Gastroesophageal sphincter (tissue), 4 donors: ENCODE data around the gene TRIM37. TPM values are rescaled to one million over a fixed set of nuclear protein-coding genes. Genes with fewer than 3 reads are reported as not detected.
"Not testable (repeated sequence)": the region's sequence is repeated elsewhere in the genome, so short reads cannot be mapped to it uniquely, and the experiment has no call there.

ENCODE experiments used
- ATAC-seq: fragments of 150-250 bp; one replicate; pipeline ENCODE4 v1.9.1; 2016; ENCODE audit warnings: mild to moderate bottlenecking, moderate library complexity
- H3K27ac ChIP-seq, 4 donors: fragments of 200-600 bp; sonication (generic) in 3 of 4; 1 replicate in 3 of 4; 2 replicates in 1 of 4; pipeline ENCODE4 v1.5.1; 2016 to 2019
- H3K27me3 ChIP-seq: fragments of 200-600 bp; sonication (generic); one replicate; pipeline ENCODE4 v1.5.1; 2019
- H3K36me3 ChIP-seq, 2 donors: fragments of 200-600 bp; sonication (generic); one replicate each; pipeline ENCODE4 v1.5.1; 2019; ENCODE audit warnings: control low read depth in 1 of 2
- H3K4me1 ChIP-seq, 3 donors: fragments of 200-600 bp; sonication (generic); 1 replicate in 2 of 3; 2 replicates in 1 of 3; pipeline ENCODE4 v1.5.1; 2016 to 2019; ENCODE audit warnings: control low read depth in 2 of 3
- H3K4me3 ChIP-seq, 2 donors: fragments of 200-600 bp; sonication (generic); one replicate each; pipeline ENCODE4 v1.5.1; 2019; ENCODE audit warnings: mild to moderate bottlenecking in 1 of 2, moderate library complexity in 1 of 2
- H3K9me3 ChIP-seq, 3 donors: fragments of 200-600 bp; sonication (generic); one replicate each; pipeline ENCODE4 v1.5.1; 2017 to 2019; ENCODE audit warnings: control low read depth in 2 of 3
- EP300 ChIP-seq: sonication (generic); formaldehyde crosslinking; IDR thresholded peaks from one replicate; pipeline ENCODE4 v1.6.1; 2017; ENCODE audit warnings: antibody characterized with exemption, mild to moderate bottlenecking
- POLR2A ChIP-seq, 2 donors: fragments of 450-650 bp; IDR thresholded peaks; one replicate each; pipeline ENCODE4 v1.6.1; 2017; ENCODE audit warnings: antibody characterized with exemption in 2 of 2, mild to moderate bottlenecking in 2 of 2, moderate library complexity in 1 of 2
- POLR2AphosphoS5 ChIP-seq: sonication (generic); formaldehyde crosslinking; IDR thresholded peaks from one replicate; pipeline ENCODE4 v1.6.1; 2017; ENCODE audit warnings: antibody characterized with exemption
- WGBS, 2 donors: methylation state at CpG; one replicate each; pipeline ENCODE4 v1.1.5; 2018; ENCODE audit warnings: low coverage in 1 of 2; 5-methylcytosine and 5-hydroxymethylcytosine counted together
- total RNA-seq, 4 donors: library from RNA; depleted of rRNA; stranded (reverse); fragments of >200 nt; gene quantifications; one replicate each; pipeline ENCODE4 v1.1.0, GENCODE V29; 2016
- TF ChIP-seq, protein P1 (sequence below), 4 experiments: fragments of 200-600 bp in 2 of 4; fragments of 450-650 bp in 2 of 4; sonication (generic) in 1 of 4; IDR thresholded peaks; one replicate each; pipeline ENCODE4 v1.5.1; 2017 to 2019; ENCODE audit warnings: antibody characterized with exemption in 4 of 4, mild to moderate bottlenecking in 2 of 4, moderate library complexity in 2 of 4

Gene TRIM37
- total RNA-seq, 4 donors from 2014 or later, result 27.6 to 30.7 (median 28.6) TPM

DNA sequence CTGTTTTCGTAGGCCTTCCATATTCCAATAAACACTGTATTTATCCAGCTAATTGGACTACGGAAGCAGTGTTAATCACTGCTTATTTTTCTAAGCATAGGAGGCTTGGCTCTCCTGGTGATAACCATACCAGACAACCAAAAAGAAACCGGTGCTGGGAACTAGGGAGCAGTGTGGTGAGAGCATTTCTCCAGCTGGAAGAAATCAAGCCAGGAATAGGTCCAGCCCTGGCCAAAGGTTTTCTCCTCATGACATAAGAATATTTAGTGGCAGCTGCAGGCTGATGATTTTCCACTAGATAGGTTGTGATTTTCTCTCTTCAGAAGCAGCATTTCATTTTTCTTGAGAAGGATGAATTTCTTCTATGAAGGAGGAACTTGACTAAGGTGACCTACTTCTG, 141.5 kb downstream of the TRIM37 start:
- Histone ChIP-seq H3K36me3 (no peaks in the 10 kb centered on the region), H3K4me3 (no peak overlapping the region), H3K9me3 (no peaks in the 10 kb centered on the region), H3K4me1 (no peaks in the 10 kb centered on the region), H3K27me3 (no peaks in the 10 kb centered on the region), H3K27ac (no peak overlapping the region)
- ATAC-seq, result no peak
- TF ChIP-seq POLR2AphosphoS5, result no peak
- TF ChIP-seq, protein P1, sequence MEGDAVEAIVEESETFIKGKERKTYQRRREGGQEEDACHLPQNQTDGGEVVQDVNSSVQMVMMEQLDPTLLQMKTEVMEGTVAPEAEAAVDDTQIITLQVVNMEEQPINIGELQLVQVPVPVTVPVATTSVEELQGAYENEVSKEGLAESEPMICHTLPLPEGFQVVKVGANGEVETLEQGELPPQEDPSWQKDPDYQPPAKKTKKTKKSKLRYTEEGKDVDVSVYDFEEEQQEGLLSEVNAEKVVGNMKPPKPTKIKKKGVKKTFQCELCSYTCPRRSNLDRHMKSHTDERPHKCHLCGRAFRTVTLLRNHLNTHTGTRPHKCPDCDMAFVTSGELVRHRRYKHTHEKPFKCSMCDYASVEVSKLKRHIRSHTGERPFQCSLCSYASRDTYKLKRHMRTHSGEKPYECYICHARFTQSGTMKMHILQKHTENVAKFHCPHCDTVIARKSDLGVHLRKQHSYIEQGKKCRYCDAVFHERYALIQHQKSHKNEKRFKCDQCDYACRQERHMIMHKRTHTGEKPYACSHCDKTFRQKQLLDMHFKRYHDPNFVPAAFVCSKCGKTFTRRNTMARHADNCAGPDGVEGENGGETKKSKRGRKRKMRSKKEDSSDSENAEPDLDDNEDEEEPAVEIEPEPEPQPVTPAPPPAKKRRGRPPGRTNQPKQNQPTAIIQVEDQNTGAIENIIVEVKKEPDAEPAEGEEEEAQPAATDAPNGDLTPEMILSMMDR (IDR thresholded peaks at IDR 0.05), result no peak
- TF ChIP-seq EP300, result no peak
- TF ChIP-seq POLR2A (IDR thresholded peaks at IDR 0.05), result no peak
- 53 to 65% methylated on average over 3 of the region's 3 CpGs for WGBS, 2 donors

- Histone ChIP-seq H3K36me3 (no peaks in the 10 kb centered on the region), H3K27ac (no peak overlapping the region), H3K27me3 (no peaks in the 10 kb centered on the region), H3K4me1 (no peaks in the 10 kb centered on the region), H3K9me3 (no peaks in the 10 kb centered on the region), H3K4me3 (no peak overlapping the region)
- no peak for ATAC-seq
- TF ChIP-seq POLR2AphosphoS5 (no peak), EP300 (no peak), POLR2A (IDR thresholded peaks at IDR 0.05) (no peak)
- TF ChIP-seq, protein P1 (IDR thresholded peaks at IDR 0.05), result no peak
These were observed 146.6 kb downstream of the TRIM37 start for GRCh38 chr17:58960068-58960467.

- H3K9me3 ChIP-seq, H3K4me1 ChIP-seq, H3K27ac ChIP-seq, H3K27me3 ChIP-seq, H3K4me3 ChIP-seq, H3K36me3 ChIP-seq, ATAC-seq: not testable (repeated sequence)
- WGBS, 2 donors, result 100% methylated on average over 1 of the region's 1 CpG
These were observed 149.0 kb downstream of the TRIM37 start for GRCh38 chr17:58957725-58958073.

DNA sequence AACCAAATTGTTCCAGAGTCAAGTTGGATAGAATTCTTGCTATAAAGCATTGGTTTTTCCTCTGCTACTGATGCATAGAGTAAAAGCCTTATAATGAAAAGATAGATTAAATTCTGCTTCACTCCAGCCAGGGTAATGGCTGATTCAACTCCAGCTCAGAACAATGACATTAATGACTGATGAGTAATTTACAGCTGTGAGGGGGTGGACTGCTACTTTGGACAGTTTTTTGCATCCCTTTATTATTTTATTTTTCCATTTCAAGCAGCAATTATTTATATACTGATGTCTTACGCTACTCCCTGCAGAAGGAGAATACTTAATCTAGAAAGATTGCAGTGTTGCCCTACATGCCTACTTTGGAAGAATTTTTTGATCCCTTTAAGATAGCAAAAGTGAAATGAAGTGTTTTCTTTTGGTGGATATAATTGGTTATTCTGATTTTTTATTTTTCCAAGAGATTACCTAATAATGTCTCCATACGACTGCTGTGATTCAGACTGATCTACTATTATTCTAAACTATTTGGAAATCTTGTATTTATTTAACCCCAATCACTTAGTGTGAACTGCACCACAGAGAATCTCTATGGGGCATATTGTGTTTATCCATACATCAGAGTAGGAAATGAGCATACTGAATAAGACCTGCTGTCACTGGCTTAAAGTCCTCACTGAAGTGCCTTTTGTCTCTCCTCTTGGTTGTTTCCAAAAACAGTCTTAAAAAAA, 149.5 kb downstream of the TRIM37 start:
- TF ChIP-seq EP300 (no peak), POLR2A (IDR thresholded peaks at IDR 0.05) (no peak), POLR2AphosphoS5 (no peak)
- TF ChIP-seq, protein P1 (IDR thresholded peaks at IDR 0.05), result no peak
- WGBS, 2 donors, result 57 to 58% methylated on average over 2 of the region's 2 CpGs
- no peak for ATAC-seq
- no peaks in the 10 kb centered on the region for H3K27me3 ChIP-seq
- H3K4me1 ChIP-seq, result no peaks in the 10 kb centered on the region
- no peak overlapping the region for H3K4me3 ChIP-seq
- H3K36me3 ChIP-seq, result no peaks in the 10 kb centered on the region
- H3K9me3 ChIP-seq, result peaks cover 0 to 2% (median 0%) of the 10 kb centered on the region in 3 donors
- H3K27ac ChIP-seq, result no peak overlapping the region

DNA sequence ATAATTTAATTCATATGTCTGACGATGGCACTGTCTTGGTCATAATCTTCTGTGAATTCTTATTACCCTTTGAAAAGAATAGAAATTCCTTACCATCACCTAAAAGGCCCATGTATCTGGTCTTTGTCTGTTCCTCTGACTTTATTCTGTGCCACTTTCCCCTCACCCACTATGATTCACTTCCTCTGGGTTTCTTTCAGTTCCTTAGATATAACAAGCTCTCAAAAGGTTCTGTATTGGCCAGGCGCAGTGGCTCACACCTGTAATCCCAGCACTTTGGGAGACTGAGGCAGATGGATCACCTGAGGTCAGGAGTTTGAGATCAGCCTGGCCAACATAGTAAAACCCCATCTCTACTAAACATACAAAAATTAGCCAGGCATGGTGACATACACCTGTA, 152.3 kb downstream of the TRIM37 start:
- H3K4me1 ChIP-seq, H3K36me3 ChIP-seq, H3K27me3 ChIP-seq, H3K4me3 ChIP-seq, H3K27ac ChIP-seq, ATAC-seq: not testable (repeated sequence)
- peaks cover 0 to 28% (median 0%) of the 10 kb centered on the region in 3 donors for H3K9me3 ChIP-seq
- WGBS, 2 donors, result 87 to 100% methylated on average over 1 to 2 of the region's 2 CpGs

- WGBS, 2 donors, result 68 to 96% methylated on average over 3 of the region's 3 CpGs
- Histone ChIP-seq H3K27me3 (no peaks in the 10 kb centered on the region), H3K36me3 (no peaks in the 10 kb centered on the region), H3K9me3 (peaks cover 0 to 33% (median 0%) of the 10 kb centered on the region in 3 donors), H3K4me3 (no peak overlapping the region), H3K4me1 (no peaks in the 10 kb centered on the region), H3K27ac (no peak overlapping the region)
- TF ChIP-seq, protein P1 (IDR thresholded peaks at IDR 0.05), result no peak
- no peak for TF ChIP-seq POLR2A (IDR thresholded peaks at IDR 0.05)
- no peak for TF ChIP-seq POLR2AphosphoS5
- TF ChIP-seq EP300, result no peak
- ATAC-seq, result no peak
These were observed 158.9 kb downstream of the TRIM37 start for GRCh38 chr17:58947824-58948223.
